Trophoblast cell (in vitro differentiated cells and primary cell): ENCODE results near the gene CEP164.

ENCODE experiments used
- DNase-seq, 2 donors: peaks; one replicate each; pipeline ENCODE4 v3.0.0-alpha.2; 2016
- H2AFZ ChIP-seq: 2 replicates; pipeline ENCODE4 v1.6.1; 2013; ENCODE audit warnings: low read length, moderate library complexity, mild to moderate bottlenecking; ENCODE audit not compliant: insufficient read depth, poor library complexity
- H2AK5ac ChIP-seq: 2 replicates; pipeline ENCODE4 v1.6.1; 2013; ENCODE audit warnings: mild to moderate bottlenecking, low read length
- H2BK120ac ChIP-seq: 2 replicates; pipeline ENCODE4 v1.6.1; 2013; ENCODE audit warnings: low read length, mild to moderate bottlenecking, moderate library complexity; ENCODE audit not compliant: insufficient read depth, poor library complexity
- H2BK12ac ChIP-seq: 2 replicates; pipeline ENCODE4 v1.6.1; 2013; ENCODE audit warnings: mild to moderate bottlenecking, low read length, moderate library complexity
- H2BK5ac ChIP-seq: 2 replicates; pipeline ENCODE4 v1.6.1; 2013; ENCODE audit warnings: low read length, low read depth, moderate library complexity, mild to moderate bottlenecking; ENCODE audit not compliant: poor library complexity
- H3K14ac ChIP-seq: 2 replicates; pipeline ENCODE4 v1.6.1; 2013; ENCODE audit warnings: mild to moderate bottlenecking, low read length
- H3K18ac ChIP-seq: 2 replicates; pipeline ENCODE4 v1.6.1; 2013; ENCODE audit warnings: mild to moderate bottlenecking, low read length
- H3K23ac ChIP-seq: 2 replicates; pipeline ENCODE4 v1.6.1; 2013; ENCODE audit warnings: low read length
- H3K27ac ChIP-seq: 2 replicates; pipeline ENCODE4 v1.5.1; 2013; ENCODE audit warnings: low read depth, mild to moderate bottlenecking, inconsistent platforms, low read length, moderate library complexity
- H3K27me3 ChIP-seq: 2 replicates; pipeline ENCODE4 v1.6.1; 2013; ENCODE audit warnings: inconsistent platforms, mild to moderate bottlenecking, low read length, moderate library complexity; ENCODE audit not compliant: insufficient read depth
- H3K36me3 ChIP-seq, 2 experiments: 1 replicate in 1 of 2; 2 replicates in 1 of 2; pipeline ENCODE4 v1.6.1; 2013; ENCODE audit warnings: low read length in 2 of 2, mild to moderate bottlenecking in 2 of 2, moderate library complexity in 1 of 2; ENCODE audit not compliant: insufficient read depth in 2 of 2, control insufficient read depth in 1 of 2
- H3K4ac ChIP-seq: 2 replicates; pipeline ENCODE4 v1.6.1; 2013; ENCODE audit warnings: low read depth, mild to moderate bottlenecking, low read length, moderate library complexity
- H3K4me1 ChIP-seq, 2 experiments: 1 replicate in 1 of 2; 2 replicates in 1 of 2; pipeline ENCODE4 v1.6.1; 2013; ENCODE audit warnings: low read length in 2 of 2, mild to moderate bottlenecking in 2 of 2, moderate library complexity in 1 of 2; ENCODE audit not compliant: insufficient read depth in 2 of 2, control insufficient read depth in 1 of 2
- H3K4me2 ChIP-seq: 2 replicates; pipeline ENCODE4 v1.6.1; 2013; ENCODE audit warnings: inconsistent platforms, mild to moderate bottlenecking, low read length, moderate library complexity
- H3K4me3 ChIP-seq: 2 replicates; pipeline ENCODE4 v1.5.1; 2013; ENCODE audit warnings: mild to moderate bottlenecking, low read depth, low read length, inconsistent platforms
- H3K79me1 ChIP-seq: one replicate; pipeline ENCODE4 v1.6.1; 2013; ENCODE audit warnings: low read length
- H3K79me2 ChIP-seq: 2 replicates; pipeline ENCODE4 v1.6.1; 2013; ENCODE audit warnings: low read length, mild to moderate bottlenecking; ENCODE audit not compliant: control insufficient read depth, insufficient read depth, poor library complexity
- H3K9ac ChIP-seq: 2 replicates; pipeline ENCODE4 v1.6.1; 2013; ENCODE audit warnings: mild to moderate bottlenecking, low read length
- H3K9me3 ChIP-seq: 2 replicates; pipeline ENCODE4 v1.6.1; 2013; ENCODE audit warnings: low read depth, mild to moderate bottlenecking, control low read depth, inconsistent platforms, low read length; ENCODE audit not compliant: insufficient read depth
- H4K12ac ChIP-seq: 2 replicates; pipeline ENCODE4 v1.6.1; 2013; ENCODE audit warnings: low read depth, mild to moderate bottlenecking, low read length, moderate library complexity
- H4K8ac ChIP-seq: 2 replicates; pipeline ENCODE4 v1.6.1; 2013; ENCODE audit warnings: low read depth, mild to moderate bottlenecking, low read length, moderate library complexity
- H4K91ac ChIP-seq: one replicate; pipeline ENCODE4 v1.6.1; 2013; ENCODE audit warnings: low read depth, mild to moderate bottlenecking, low read length, moderate library complexity
- WGBS: extraction: QIAGEN DNeasy Blood & Tissue Kit; methylation state at CpG from one replicate; pipeline ENCODE4 v1.1.7; 2013; ENCODE audit warnings: missing lambda C conversion rate; ENCODE audit not compliant: insufficient read length, insufficient coverage; ENCODE audit errors: extremely low coverage; 5-methylcytosine and 5-hydroxymethylcytosine counted together

The CEP164 gene

GRCh38 chr11:117412176-117412575 is 84.5 kb downstream of the CEP164 start:
- H2AK5ac ChIP-seq = no peak overlapping the region
- H3K9ac ChIP-seq = no peak overlapping the region
- H3K36me3 ChIP-seq = peaks cover 13 to 23% of the 10 kb centered on the region in 2 experiments
- H3K4me1 ChIP-seq = peaks cover 4 to 11% of the 10 kb centered on the region in 2 experiments
- H3K27me3 ChIP-seq = no peaks in the 10 kb centered on the region
- H3K79me2 ChIP-seq = no peaks in the 10 kb centered on the region
- H3K79me1 ChIP-seq = no peaks in the 10 kb centered on the region
- H2AFZ ChIP-seq = no peak overlapping the region
- no peak overlapping the region for H2BK120ac ChIP-seq
- no peak overlapping the region for H4K91ac ChIP-seq
- no peak overlapping the region for H2BK12ac ChIP-seq
- no peak overlapping the region for H3K23ac ChIP-seq
- no peak overlapping the region for H2BK5ac ChIP-seq
- WGBS = no CpG with 5 or more reads among the region's 10 CpGs
- no peak overlapping the region for H3K4ac ChIP-seq
- DNase-seq = no peak
- no peak overlapping the region for H3K4me3 ChIP-seq
- H4K8ac ChIP-seq = no peak overlapping the region
- H3K18ac ChIP-seq = no peak overlapping the region
- H4K12ac ChIP-seq = no peak overlapping the region
- no peak overlapping the region for H3K4me2 ChIP-seq
- H3K14ac ChIP-seq = no peak overlapping the region
- no peak overlapping the region for H3K27ac ChIP-seq
- H3K9me3 ChIP-seq = no peaks in the 10 kb centered on the region

GRCh38 chr11:117412653-117413275 is 85.1 kb downstream of the CEP164 start:
- no peak overlapping the region for H3K4me2 ChIP-seq
- H3K18ac ChIP-seq = no peak overlapping the region
- H3K27me3 ChIP-seq = no peaks in the 10 kb centered on the region
- H2AK5ac ChIP-seq = no peak overlapping the region
- H3K4me3 ChIP-seq = no peak overlapping the region
- H3K14ac ChIP-seq = no peak overlapping the region
- H3K23ac ChIP-seq = no peak overlapping the region
- no CpG with 5 or more reads among the region's 8 CpGs for WGBS
- H2BK12ac ChIP-seq = no peak overlapping the region
- no peaks in the 10 kb centered on the region for H3K9me3 ChIP-seq
- H3K27ac ChIP-seq = no peak overlapping the region
- no peak overlapping the region for H2AFZ ChIP-seq
- H3K9ac ChIP-seq = no peak overlapping the region
- H2BK120ac ChIP-seq = no peak overlapping the region
- H3K4ac ChIP-seq = no peak overlapping the region
- no peak overlapping the region for H4K12ac ChIP-seq
- H3K79me1 ChIP-seq = no peaks in the 10 kb centered on the region
- peaks cover 13 to 21% of the 10 kb centered on the region in 2 experiments for H3K36me3 ChIP-seq
- H4K8ac ChIP-seq = no peak overlapping the region
- H2BK5ac ChIP-seq = no peak overlapping the region
- no peaks in the 10 kb centered on the region for H3K79me2 ChIP-seq
- peaks cover 4 to 11% of the 10 kb centered on the region in 2 experiments for H3K4me1 ChIP-seq
- DNase-seq = no peak
- H4K91ac ChIP-seq = no peak overlapping the region

GRCh38 chr11:117413616-117414015 is 86.0 kb downstream of the CEP164 start:
- Histone ChIP-seq H4K8ac (no peak overlapping the region), H3K4ac (no peak overlapping the region), H2AFZ (no peak overlapping the region), H3K4me1 (peaks cover 4 to 11% of the 10 kb centered on the region in 2 experiments), H2AK5ac (no peak overlapping the region), H3K23ac (no peak overlapping the region), H2BK120ac (no peak overlapping the region), H2BK5ac (no peak overlapping the region), H3K36me3 (peaks cover 6 to 13% of the 10 kb centered on the region in 2 experiments), H3K18ac (no peak overlapping the region), H3K4me2 (no peak overlapping the region), H3K14ac (no peak overlapping the region), H3K27me3 (no peaks in the 10 kb centered on the region), H4K91ac (no peak overlapping the region), H3K4me3 (no peak overlapping the region), H3K79me1 (no peaks in the 10 kb centered on the region), H2BK12ac (no peak overlapping the region), H4K12ac (no peak overlapping the region), H3K79me2 (no peaks in the 10 kb centered on the region), H3K9ac (no peak overlapping the region), H3K9me3 (no peaks in the 10 kb centered on the region), H3K27ac (no peak overlapping the region)
- WGBS = no CpG with 5 or more reads among the region's 7 CpGs
- no peak for DNase-seq

DNA sequence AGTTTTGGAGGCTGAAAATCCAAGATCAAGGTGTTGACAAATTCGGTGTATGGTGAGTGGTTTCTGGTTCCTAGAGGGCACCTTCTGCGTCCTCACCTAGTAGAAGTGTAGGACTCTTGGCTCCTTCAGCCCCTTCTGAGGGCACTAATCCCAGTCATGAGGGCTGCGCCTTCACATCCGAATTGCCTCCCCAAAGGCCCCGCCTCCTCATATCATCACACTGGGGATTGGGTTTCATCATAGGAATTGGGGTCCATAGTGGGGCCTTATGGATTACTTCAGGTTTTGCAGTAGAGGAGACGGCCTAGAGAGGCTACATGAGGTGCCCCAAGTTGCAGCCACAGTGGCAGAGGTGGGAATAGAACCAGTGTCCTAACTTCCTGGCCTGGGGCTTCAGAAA is 87.1 kb downstream of the CEP164 start:
- no peak overlapping the region for H3K23ac ChIP-seq
- no peak overlapping the region for H2BK120ac ChIP-seq
- H4K12ac ChIP-seq = no peak overlapping the region
- H2AK5ac ChIP-seq = no peak overlapping the region
- DNase-seq = no peak
- H4K8ac ChIP-seq = no peak overlapping the region
- no peak overlapping the region for H3K4me3 ChIP-seq
- no peak overlapping the region for H3K9ac ChIP-seq
- peaks cover 0 to 3% of the 10 kb centered on the region in 2 experiments for H3K36me3 ChIP-seq
- H3K27ac ChIP-seq = no peak overlapping the region
- no peak overlapping the region for H3K14ac ChIP-seq
- H2BK5ac ChIP-seq = no peak overlapping the region
- no peak overlapping the region for H2BK12ac ChIP-seq
- WGBS = no CpG with 5 or more reads among the region's 6 CpGs
- no peaks in the 10 kb centered on the region for H3K79me1 ChIP-seq
- H3K27me3 ChIP-seq = no peaks in the 10 kb centered on the region
- H3K4me1 ChIP-seq = peaks cover 4 to 11% of the 10 kb centered on the region in 2 experiments
- no peak overlapping the region for H3K4me2 ChIP-seq
- H2AFZ ChIP-seq = no peak overlapping the region
- H3K9me3 ChIP-seq = no peaks in the 10 kb centered on the region
- H3K79me2 ChIP-seq = no peaks in the 10 kb centered on the region
- no peak overlapping the region for H4K91ac ChIP-seq
- no peak overlapping the region for H3K18ac ChIP-seq
- H3K4ac ChIP-seq = no peak overlapping the region
